Astrocyte (in vitro differentiated cells and primary cell): ENCODE data around the gene PKD2.

Experiments
- EZH2 ChIP-seq: IDR thresholded peaks from 2 replicates; pipeline ENCODE4 v1.6.1; 2012; ENCODE audit warnings: mild to moderate bottlenecking, low read length, inconsistent platforms; ENCODE audit not compliant: insufficient read depth
- TF ChIP-seq, protein P1 (sequence below): IDR thresholded peaks from 2 replicates; pipeline ENCODE4 v1.5.1; 2011; ENCODE audit warnings: low read depth, mild to moderate bottlenecking, inconsistent platforms, low read length, moderate library complexity; ENCODE audit not compliant: insufficient read depth

GRCh38 chr4:87989765-87990164, 17.7 kb upstream of the PKD2 start:
- TF ChIP-seq, protein P1, sequence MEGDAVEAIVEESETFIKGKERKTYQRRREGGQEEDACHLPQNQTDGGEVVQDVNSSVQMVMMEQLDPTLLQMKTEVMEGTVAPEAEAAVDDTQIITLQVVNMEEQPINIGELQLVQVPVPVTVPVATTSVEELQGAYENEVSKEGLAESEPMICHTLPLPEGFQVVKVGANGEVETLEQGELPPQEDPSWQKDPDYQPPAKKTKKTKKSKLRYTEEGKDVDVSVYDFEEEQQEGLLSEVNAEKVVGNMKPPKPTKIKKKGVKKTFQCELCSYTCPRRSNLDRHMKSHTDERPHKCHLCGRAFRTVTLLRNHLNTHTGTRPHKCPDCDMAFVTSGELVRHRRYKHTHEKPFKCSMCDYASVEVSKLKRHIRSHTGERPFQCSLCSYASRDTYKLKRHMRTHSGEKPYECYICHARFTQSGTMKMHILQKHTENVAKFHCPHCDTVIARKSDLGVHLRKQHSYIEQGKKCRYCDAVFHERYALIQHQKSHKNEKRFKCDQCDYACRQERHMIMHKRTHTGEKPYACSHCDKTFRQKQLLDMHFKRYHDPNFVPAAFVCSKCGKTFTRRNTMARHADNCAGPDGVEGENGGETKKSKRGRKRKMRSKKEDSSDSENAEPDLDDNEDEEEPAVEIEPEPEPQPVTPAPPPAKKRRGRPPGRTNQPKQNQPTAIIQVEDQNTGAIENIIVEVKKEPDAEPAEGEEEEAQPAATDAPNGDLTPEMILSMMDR, result no peak
- TF ChIP-seq EZH2, result no peak
